Caco-2 (cell line): ENCODE results near the gene SLC38A10. TPM values are rescaled to one million over a fixed set of nuclear protein-coding genes. Genes with fewer than 3 reads are reported as not detected.

Source experiments
- BruUV-seq: library from RNA; stranded (reverse); fragments of 400-500 nt; replicated peaks from 2 replicates; lab custom pipeline; 2021; lab: Mats Ljungman, UMichigan
- CTCF ChIA-PET: fragments of 300-600 bp; sonication (Branson Sonifier 250); formaldehyde crosslinking; loops from one replicate; lab custom pipeline; 2022; ENCODE audit warnings: antibody characterized with exemption; lab: Charles Lee
- POLR2A ChIA-PET: fragments of 300-600 bp; sonication (Branson Sonifier 250); formaldehyde crosslinking; loops from one replicate; lab custom pipeline; 2022; ENCODE audit warnings: antibody characterized with exemption; lab: Charles Lee
- DNase-seq, 2 experiments: peaks; one replicate each; pipeline versions ENCODE4 v3.0.0 to v3.0.0-alpha.2; 2020 to 2022
- H3K27me3 ChIP-seq: replicated peaks from 2 replicates; pipeline ENCODE4 v1.6.0; 2011; ENCODE audit warnings: low read length; ENCODE audit not compliant: control insufficient read depth, insufficient read depth
- H3K36me3 ChIP-seq: 2 replicates; pipeline ENCODE4 v1.5.1; 2011; ENCODE audit warnings: low read length; ENCODE audit not compliant: control insufficient read depth, insufficient read depth
- H3K4me1 ChIP-seq: fragments of 250-450 bp; sonication (Bioruptor Pico); 2 replicates; pipeline ENCODE4 v1.5.1; 2020; ENCODE audit warnings: mild to moderate bottlenecking
- H3K4me3 ChIP-seq: 2 replicates; pipeline ENCODE4 v1.5.1; 2011; ENCODE audit warnings: low read depth, mild to moderate bottlenecking, control low read depth, low read length
- H3K9me3 ChIP-seq: fragments of 250-450 bp; sonication (Bioruptor Pico); 2 replicates; pipeline ENCODE4 v1.5.1; 2020; ENCODE audit warnings: mild to moderate bottlenecking, moderate library complexity
- H3K27ac Mint-ChIP-seq: one replicate; pipeline ENCODE4 v1.8.0; 2022; ENCODE audit warnings: mixed read lengths; ENCODE audit not compliant: unreplicated experiment
- H3K27me3 Mint-ChIP-seq: one replicate; pipeline ENCODE4 v1.8.0; 2022; ENCODE audit warnings: mixed read lengths; ENCODE audit not compliant: insufficient read depth, unreplicated experiment
- H3K36me3 Mint-ChIP-seq: one replicate; pipeline ENCODE4 v1.8.0; 2022; ENCODE audit warnings: mild to moderate bottlenecking, mixed read lengths; ENCODE audit not compliant: insufficient read depth, unreplicated experiment
- H3K4me1 Mint-ChIP-seq: one replicate; pipeline ENCODE4 v1.8.0; 2022; ENCODE audit warnings: low read depth, mixed read lengths; ENCODE audit not compliant: unreplicated experiment
- H3K4me3 Mint-ChIP-seq: one replicate; pipeline ENCODE4 v1.8.0; 2022; ENCODE audit warnings: mild to moderate bottlenecking, moderate library complexity, mixed read lengths; ENCODE audit not compliant: unreplicated experiment
- H3K9me3 Mint-ChIP-seq: one replicate; pipeline ENCODE4 v1.8.0; 2022; ENCODE audit warnings: mixed read lengths; ENCODE audit not compliant: unreplicated experiment
- CTCF ChIP-seq, 2 experiments: fragments of 200-600 bp in 1 of 2; IDR thresholded peaks; 1 replicate in 1 of 2; 2 replicates in 1 of 2; pipeline versions ENCODE4 v1.5.1 to v1.8.0; 2011 to 2022; ENCODE audit warnings: antibody characterized with exemption in 1 of 2, control low read depth in 1 of 2, inconsistent platforms in 1 of 2, low read depth in 1 of 2, low read length in 1 of 2, mild to moderate bottlenecking in 1 of 2, moderate library complexity in 1 of 2; ENCODE audit not compliant: insufficient read depth in 1 of 2, severe bottlenecking in 1 of 2, unreplicated experiment in 1 of 2
- intact Hi-C: fragments of 100-400 bp; cut with micrococcal nuclease; formaldehyde crosslinking; loops from one replicate; pipeline ENCODE4 v1.10.0; 2022; ENCODE audit not compliant: unreplicated experiment
- total RNA-seq: library from RNA; stranded (reverse); gene quantifications from 2 replicates; pipeline ENCODE4 v1.2.3, GENCODE V29; 2022

SLC38A10 gene
- total RNA-seq, 1 experiment from 2014 or later, result 137 TPM

DNA sequence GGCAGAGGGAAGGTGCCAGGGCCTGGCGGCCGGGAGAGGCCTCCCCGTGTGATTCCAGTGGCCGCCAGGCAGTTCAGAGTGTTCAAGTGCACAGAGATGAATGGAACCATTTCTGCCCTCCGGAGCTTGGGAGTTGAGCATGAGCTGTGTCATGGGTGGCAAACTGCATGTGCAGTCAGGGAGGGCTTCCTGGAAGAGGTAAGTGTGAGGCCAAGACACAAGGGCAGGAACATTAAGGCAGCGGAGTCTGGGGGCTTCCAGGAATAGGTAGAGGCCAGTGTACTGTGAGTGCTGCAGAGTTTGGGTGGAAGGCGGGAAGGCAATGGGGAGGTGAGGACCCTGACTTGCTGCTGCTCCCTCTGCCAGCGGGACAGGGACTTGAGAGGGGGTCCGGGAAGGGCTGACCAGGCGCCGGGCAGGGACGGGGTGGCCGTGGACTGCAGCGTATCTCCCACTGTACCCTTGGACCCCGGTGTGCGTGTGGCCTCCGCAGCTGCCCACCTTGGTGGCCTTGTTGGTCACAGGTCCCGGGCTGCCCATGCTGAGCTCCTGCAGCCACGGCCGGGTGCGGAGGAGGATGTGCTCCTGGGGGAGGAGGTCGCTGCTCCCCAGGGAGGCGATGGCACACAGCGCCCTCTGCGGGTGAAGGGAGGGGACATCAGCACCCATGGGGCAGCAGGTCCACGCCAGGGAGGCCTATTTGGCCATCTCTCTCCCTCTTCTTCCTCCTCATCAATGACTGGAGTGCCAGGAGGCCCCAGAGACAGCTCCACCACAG is 64.9 kb downstream of the SLC38A10 start:
- Histone ChIP-seq H3K4me1 (peaks cover 15% of the 10 kb centered on the region), H3K27me3 (no peaks in the 10 kb centered on the region), H3K4me3 (no peak overlapping the region), H3K9me3 (0 out of 2 replicates have a peak, but pooled peaks cover 3% of the 10 kb centered on the region), H3K36me3 (peaks cover 5% of the 10 kb centered on the region)
- Mint-ChIP-seq H3K36me3 (peaks cover 30% of the 10 kb centered on the region), H3K4me1 (peaks cover 10% of the 10 kb centered on the region), H3K27me3 (no peaks in the 10 kb centered on the region), H3K9me3 (no peaks in the 10 kb centered on the region), H3K4me3 (no peak overlapping the region), H3K27ac (no peak overlapping the region)
- peak; percentile 17 to 48 for TF ChIP-seq CTCF (IDR thresholded peaks at IDR 0.05; ENCODE audit: insufficient read depth in 1 of 2, low read depth in 1 of 2, low read length in 1 of 2, severe bottlenecking in 1 of 2, unreplicated experiment in 1 of 2)
- BruUV-seq, result no TSS peak
- DNase-seq, result no peak
- intact Hi-C loops, result no loop called here
- CTCF ChIA-PET, result interaction anchor here (1.3 kb wide), 1 partner anchor 87 kb away, joined by 3 read pairs; no protein-coding TSS in a partner anchor
- POLR2A ChIA-PET, result no interaction called here

DNA sequence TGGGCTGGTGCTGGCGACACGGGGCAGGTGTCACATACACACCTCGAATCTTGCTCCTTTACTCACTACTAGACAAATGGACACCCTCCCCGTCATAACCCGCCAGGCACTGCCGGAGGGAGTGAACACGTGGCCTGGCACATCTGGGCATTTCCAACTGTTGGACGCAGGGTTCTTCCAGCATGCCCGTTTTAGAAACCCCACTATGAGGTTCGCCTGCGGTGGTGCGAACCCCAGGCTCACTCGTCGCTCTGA is 65.5 kb downstream of the SLC38A10 start:
- ChIA-PET POLR2A (no interaction called here), CTCF (no interaction called here)
- Mint-ChIP-seq H3K27ac (no peak overlapping the region), H3K27me3 (no peaks in the 10 kb centered on the region), H3K9me3 (no peaks in the 10 kb centered on the region), H3K4me1 (peaks cover 3% of the 10 kb centered on the region), H3K36me3 (peaks cover 26% of the 10 kb centered on the region), H3K4me3 (no peak overlapping the region)
- no peak for TF ChIP-seq CTCF (IDR thresholded peaks at IDR 0.05; ENCODE audit: insufficient read depth in 1 of 2, low read depth in 1 of 2, low read length in 1 of 2, severe bottlenecking in 1 of 2, unreplicated experiment in 1 of 2)
- intact Hi-C loops, result no loop called here
- 0 out of 2 replicates have a peak, but pooled peaks cover 3% of the 10 kb centered on the region for H3K9me3 ChIP-seq
- no peaks in the 10 kb centered on the region for H3K27me3 ChIP-seq
- BruUV-seq, result no TSS peak
- H3K36me3 ChIP-seq, result peaks cover 5% of the 10 kb centered on the region
- no peak overlapping the region for H3K4me3 ChIP-seq
- H3K4me1 ChIP-seq, result peaks cover 10% of the 10 kb centered on the region
- no peak for DNase-seq

GRCh38 chr17:81228834-81229665 is 66.1 kb downstream of the SLC38A10 start:
- H3K4me1 Mint-ChIP-seq, result no peaks in the 10 kb centered on the region
- intact Hi-C loops, result no loop called here
- TF ChIP-seq CTCF (IDR thresholded peaks at IDR 0.05; ENCODE audit: insufficient read depth in 1 of 2, low read depth in 1 of 2, low read length in 1 of 2, severe bottlenecking in 1 of 2, unreplicated experiment in 1 of 2), result no peak
- peaks cover 22% of the 10 kb centered on the region for H3K36me3 Mint-ChIP-seq
- H3K4me3 Mint-ChIP-seq, result no peak overlapping the region
- ChIA-PET POLR2A (no interaction called here), CTCF (no interaction called here)
- H3K27me3 Mint-ChIP-seq, result no peaks in the 10 kb centered on the region
- H3K9me3 Mint-ChIP-seq, result no peaks in the 10 kb centered on the region
- H3K9me3 ChIP-seq, result 0 out of 2 replicates have a peak, but pooled peaks cover 3% of the 10 kb centered on the region
- BruUV-seq, result no TSS peak
- DNase-seq, result no peak
- no peak overlapping the region for H3K27ac Mint-ChIP-seq
- peaks cover 5% of the 10 kb centered on the region for H3K36me3 ChIP-seq
- peaks cover 6% of the 10 kb centered on the region for H3K4me1 ChIP-seq
- H3K27me3 ChIP-seq, result no peaks in the 10 kb centered on the region
- H3K4me3 ChIP-seq, result no peak overlapping the region
